ENCODE measurements around the gene ZBP1. TPM values are rescaled to one million over a fixed set of nuclear protein-coding genes. Genes with fewer than 3 reads are reported as not detected.
A peak's percentile ranks its signal among the peaks of the same experiment; 100 is the strongest.

Gene ZBP1
- total RNA-seq, 1 donor from 2014 or later: 17.8 TPM

GRCh38 chr20:57610261-57610952, 9.8 kb downstream of the ZBP1 start:
- no peaks in the 10 kb centered on the region for H3K27me3 Mint-ChIP-seq
- ChIA-PET CTCF (interaction anchor here (1.1 kb wide), 1 partner anchor 43 kb away, joined by 4 read pairs; no protein-coding TSS in a partner anchor), POLR2A (interaction anchor here (0.6 to 1.4 kb wide), 3 partner anchors 9 to 19 kb away, joined by 3 to 7 read pairs (median 5); no protein-coding TSS in a partner anchor)
- H3K27ac Mint-ChIP-seq: no peak overlapping the region
- H3K36me3 Mint-ChIP-seq (ENCODE audit: low read depth): peaks cover 72% of the 10 kb centered on the region
- ATAC-seq (ENCODE audit: low read depth) (no peak), DNase-seq (no peak)
- no peak overlapping the region for H3K4me3 Mint-ChIP-seq
- intact Hi-C loops (cut with micrococcal nuclease): loop anchor here (10.0 kb wide), 1 partner anchor 1394 kb away; the partner anchor contains the start of gene CTSZ
- H3K4me1 Mint-ChIP-seq: peaks cover 18% of the 10 kb centered on the region
- no peaks in the 10 kb centered on the region for H3K9me3 Mint-ChIP-seq
- no peak for TF ChIP-seq CTCF (IDR thresholded peaks at IDR 0.05)

GRCh38 chr20:57609842-57610167, 10.4 kb downstream of the ZBP1 start:
- Mint-ChIP-seq H3K4me3 (no peak overlapping the region), H3K27me3 (no peaks in the 10 kb centered on the region), H3K27ac (no peak overlapping the region), H3K36me3 (ENCODE audit: low read depth) (peaks cover 70% of the 10 kb centered on the region), H3K4me1 (peaks cover 18% of the 10 kb centered on the region), H3K9me3 (no peaks in the 10 kb centered on the region)
- ATAC-seq (ENCODE audit: low read depth) (no peak), DNase-seq (no peak)
- CTCF ChIA-PET: interaction anchor here (1.0 to 1.1 kb wide), 2 partner anchors 44 to 599 kb away, joined by 4 to 6 read pairs; no protein-coding TSS in a partner anchor
- TF ChIP-seq CTCF (IDR thresholded peaks at IDR 0.05): no peak
- intact Hi-C loops (cut with micrococcal nuclease): loop anchor here (10.0 kb wide), 1 partner anchor 1395 kb away; the partner anchor contains the start of gene CTSZ
- POLR2A ChIA-PET: interaction anchor here (1.1 to 1.4 kb wide), 2 partner anchors 9 to 18 kb away, joined by 3 to 7 read pairs; no protein-coding TSS in a partner anchor

- DNase-seq (no peak), ATAC-seq (ENCODE audit: low read depth) (peak; percentile 62)
- intact Hi-C loops (cut with micrococcal nuclease): no loop called here
- H3K4me1 Mint-ChIP-seq: peaks cover 18% of the 10 kb centered on the region
- H3K9me3 Mint-ChIP-seq: no peaks in the 10 kb centered on the region
- peaks cover 70% of the 10 kb centered on the region for H3K36me3 Mint-ChIP-seq (ENCODE audit: low read depth)
- H3K4me3 Mint-ChIP-seq: no peak overlapping the region
- ChIA-PET CTCF (interaction anchor here (1.0 to 1.1 kb wide), 2 partner anchors 45 to 600 kb away, joined by 4 to 6 read pairs; no protein-coding TSS in a partner anchor), POLR2A (interaction anchor here (1.1 to 1.4 kb wide), 2 partner anchors 10 to 19 kb away, joined by 3 to 7 read pairs; no protein-coding TSS in a partner anchor)
- no peaks in the 10 kb centered on the region for H3K27me3 Mint-ChIP-seq
- TF ChIP-seq CTCF (IDR thresholded peaks at IDR 0.05): no peak
- H3K27ac Mint-ChIP-seq: no peak overlapping the region
These were observed 11.0 kb downstream of the ZBP1 start for GRCh38 chr20:57609086-57609841.

GRCh38 chr20:57608516-57608915, 11.7 kb downstream of the ZBP1 start:
- DNase-seq (no peak), ATAC-seq (ENCODE audit: low read depth) (no peak)
- CTCF ChIA-PET: no interaction called here
- intact Hi-C loops (cut with micrococcal nuclease): no loop called here
- H3K4me1 Mint-ChIP-seq: peaks cover 18% of the 10 kb centered on the region
- no peak for TF ChIP-seq CTCF (IDR thresholded peaks at IDR 0.05)
- POLR2A ChIA-PET: no interaction called here
- H3K27me3 Mint-ChIP-seq: no peaks in the 10 kb centered on the region
- no peak overlapping the region for H3K4me3 Mint-ChIP-seq
- no peaks in the 10 kb centered on the region for H3K9me3 Mint-ChIP-seq
- no peak overlapping the region for H3K27ac Mint-ChIP-seq
- H3K36me3 Mint-ChIP-seq (ENCODE audit: low read depth): peaks cover 69% of the 10 kb centered on the region

- no peak for TF ChIP-seq CTCF (IDR thresholded peaks at IDR 0.05)
These were observed 14.3 kb downstream of the ZBP1 start for GRCh38 chr20:57605878-57606277.

More at GRCh38 chr20:57605878-57606277, 14.3 kb downstream of the ZBP1 start:
- intact Hi-C loops (cut with micrococcal nuclease): no loop called here
- Mint-ChIP-seq H3K27ac (peak overlapping the region; percentile 54), H3K4me1 (peaks cover 20% of the 10 kb centered on the region), H3K27me3 (peaks cover 3% of the 10 kb centered on the region), H3K9me3 (no peaks in the 10 kb centered on the region), H3K4me3 (no peak overlapping the region), H3K36me3 (ENCODE audit: low read depth) (peaks cover 53% of the 10 kb centered on the region)
- DNase-seq: no peak
- CTCF ChIA-PET: interaction anchor here (0.6 to 1.6 kb wide), 3 partner anchors 10 to 574 kb away, joined by 3 to 4 read pairs (median 3); no protein-coding TSS in a partner anchor
- POLR2A ChIA-PET: interaction anchor here (1.2 to 1.3 kb wide), 2 partner anchors 13 to 24 kb away, joined by 3 to 7 read pairs; no protein-coding TSS in a partner anchor
- no peak for ATAC-seq (ENCODE audit: low read depth)

Measured in activated B cell treated with CpG ODN at 0.5 μM for 24 hours (primary cell).